GM12878 (cell line): ENCODE measurements around the gene GSC2.

Experiments
- BRCA1 ChIP-seq: IDR thresholded peaks from 2 replicates; pipeline ENCODE4 v1.6.1; 2011; ENCODE audit warnings: low read depth, low read length, improper control_type of control experiment
- DPF2 ChIP-seq: fragments of 450-650 bp; IDR thresholded peaks from 2 replicates; pipeline ENCODE4 v1.6.1; 2017; ENCODE audit warnings: mild to moderate bottlenecking
- USF2 ChIP-seq: IDR thresholded peaks from 2 replicates; pipeline ENCODE4 v1.6.1; 2011; ENCODE audit warnings: low read depth, low read length, improper control_type of control experiment, borderline replicate concordance

DNA sequence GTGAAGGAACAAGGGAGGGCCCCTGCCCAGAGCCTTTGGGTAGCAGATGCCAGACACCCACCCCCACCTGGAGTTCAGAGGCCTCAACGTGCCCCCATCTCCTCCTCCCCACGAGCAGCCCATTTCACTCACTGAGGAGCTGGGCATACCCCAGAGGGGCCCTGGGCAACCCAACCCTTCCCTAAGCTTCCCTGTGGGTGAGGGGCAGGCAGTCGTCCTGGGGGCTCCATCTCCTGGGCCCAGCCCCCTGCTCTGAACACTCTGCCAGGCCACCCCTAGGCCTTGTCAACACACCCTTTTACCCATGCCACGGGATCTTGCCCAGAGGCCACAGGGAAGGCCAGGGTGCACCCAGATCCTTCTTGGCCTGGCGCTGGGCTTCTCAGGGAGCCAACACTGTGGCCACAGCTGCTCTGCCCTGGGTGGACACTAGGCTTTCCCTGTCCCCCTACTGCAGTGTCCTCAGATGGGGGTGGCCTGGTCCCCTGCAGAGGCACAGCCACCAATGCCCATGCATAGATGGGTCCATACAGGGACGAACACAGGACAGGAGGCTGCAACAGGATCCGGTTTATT is 25.0 kb upstream of the GSC2 start:
- no peak for TF ChIP-seq DPF2
- TF ChIP-seq USF2: no peak
- no peak for TF ChIP-seq BRCA1
